Measurements from ENCODE around the gene LAMA3.
A peak's percentile ranks its signal among the peaks of the same experiment; 100 is the strongest.

Gene LAMA3

DNA sequence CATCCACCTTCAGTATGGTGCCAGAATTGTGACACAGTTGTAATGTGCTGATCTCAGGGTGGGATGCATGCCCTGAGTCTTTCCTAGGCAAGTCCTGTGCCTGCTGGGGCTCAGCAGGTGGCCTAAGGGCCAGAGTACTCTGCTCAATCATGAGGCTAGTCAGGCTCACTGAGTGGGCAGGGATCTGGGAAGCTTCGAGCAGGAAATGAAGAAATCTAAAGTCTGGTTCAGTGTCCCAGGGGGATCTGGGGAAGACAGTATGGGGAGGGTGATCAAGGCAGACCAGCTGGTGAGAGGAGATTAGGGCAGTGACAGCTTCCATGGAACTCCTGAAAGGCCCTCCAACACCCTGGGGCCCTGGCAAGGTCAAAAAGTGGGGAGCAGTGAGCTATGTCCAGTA is 17.7 kb upstream of the LAMA3 start:
- no peak for DNase-seq

DNA sequence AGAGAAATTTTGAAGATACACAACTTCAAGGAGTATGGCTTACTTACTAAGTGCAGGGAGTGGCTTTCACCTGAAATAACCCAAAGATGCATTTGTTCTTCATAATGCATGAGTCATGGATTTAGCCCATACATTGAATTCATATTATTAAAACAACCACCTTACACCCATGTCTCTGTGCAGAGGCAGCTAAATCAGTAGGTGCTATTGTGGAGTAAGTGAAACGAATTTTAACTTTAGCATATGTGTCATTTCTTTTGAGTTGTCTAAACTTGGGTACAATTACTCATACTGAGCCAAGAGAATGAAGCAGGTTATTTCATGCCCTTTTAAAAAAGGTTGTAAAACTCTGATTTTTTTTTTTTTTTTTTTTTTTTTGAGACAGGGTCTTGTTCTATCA is 15.5 kb upstream of the LAMA3 start:
- no peak for DNase-seq

DNA sequence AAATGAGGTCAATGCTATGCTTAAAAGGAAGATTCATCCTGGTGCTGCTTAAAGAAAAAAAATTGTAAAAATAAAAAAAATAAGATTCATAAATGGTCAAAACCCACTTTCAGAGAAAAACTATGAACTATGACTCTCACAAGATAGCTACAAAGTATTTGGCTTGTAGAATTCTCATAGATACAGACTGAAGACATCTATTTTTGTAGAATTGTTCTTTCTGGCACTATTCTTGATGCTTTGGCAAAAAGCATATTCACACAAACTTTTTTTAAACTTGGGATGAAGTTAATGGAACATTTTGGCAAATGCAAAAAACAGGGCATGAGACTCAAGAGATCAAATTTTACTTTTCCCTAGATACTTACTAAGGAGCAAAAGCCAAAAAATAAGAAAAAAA is 14.0 kb upstream of the LAMA3 start:
- DNase-seq, result no peak

DNA sequence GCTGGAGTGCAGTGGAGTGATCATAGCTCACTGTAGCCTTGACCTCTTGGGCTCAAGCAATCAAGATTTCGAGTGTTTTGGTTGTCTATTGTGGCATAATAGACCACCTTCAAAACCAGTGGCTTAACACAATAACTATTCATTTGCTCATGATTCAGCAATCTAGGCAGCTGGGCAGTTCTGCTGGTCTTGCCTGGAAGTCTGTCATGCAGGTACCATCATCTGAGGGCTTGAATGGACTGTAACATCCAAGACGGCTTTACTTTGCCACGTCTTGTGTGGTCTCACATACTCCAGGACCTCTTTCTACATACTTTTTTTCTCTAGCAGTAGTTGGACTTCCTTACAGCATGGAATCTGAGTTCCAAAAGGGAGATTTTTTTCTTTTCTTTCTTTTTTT is 13.4 kb upstream of the LAMA3 start:
- no peak for DNase-seq

DNA sequence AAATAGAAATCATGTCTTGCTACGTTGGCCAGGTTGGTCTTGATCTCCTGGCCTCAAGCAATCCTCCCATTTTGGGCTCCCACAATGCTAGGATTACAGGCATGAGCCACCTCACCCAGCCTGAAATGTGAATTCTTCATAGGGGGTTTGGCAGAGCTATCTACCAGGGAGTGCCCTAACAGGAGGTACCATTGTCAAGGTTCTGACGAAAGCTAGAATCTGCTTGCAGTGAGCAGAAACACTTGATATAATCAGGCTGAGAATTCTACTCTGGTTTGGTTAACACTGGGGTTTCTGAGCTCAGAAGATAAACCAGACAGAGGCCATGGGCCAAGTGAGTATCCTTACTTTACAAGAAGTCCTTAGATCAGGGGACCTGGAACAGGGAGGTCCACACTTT is 7.2 kb upstream of the LAMA3 start:
- no peak for DNase-seq

DNA sequence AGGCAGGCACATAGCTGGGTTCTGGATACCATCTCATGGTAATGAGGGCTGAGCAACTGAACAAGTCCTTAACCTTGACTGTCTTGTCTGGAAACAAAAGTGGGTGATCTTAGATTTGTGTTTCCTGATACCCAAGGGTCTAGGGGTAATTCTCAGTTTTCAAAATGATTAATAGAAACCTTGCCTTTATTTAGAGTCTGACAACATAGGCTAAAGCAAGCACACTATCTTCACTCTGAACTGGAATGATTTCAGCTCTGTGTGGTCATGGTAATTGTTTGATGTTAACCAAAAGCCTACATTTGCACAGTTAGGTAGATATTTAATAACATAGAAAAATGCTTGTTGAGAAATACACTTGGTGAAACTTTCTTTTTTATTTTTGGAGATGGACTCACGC is 6.8 kb upstream of the LAMA3 start:
- DNase-seq, result no peak

DNA sequence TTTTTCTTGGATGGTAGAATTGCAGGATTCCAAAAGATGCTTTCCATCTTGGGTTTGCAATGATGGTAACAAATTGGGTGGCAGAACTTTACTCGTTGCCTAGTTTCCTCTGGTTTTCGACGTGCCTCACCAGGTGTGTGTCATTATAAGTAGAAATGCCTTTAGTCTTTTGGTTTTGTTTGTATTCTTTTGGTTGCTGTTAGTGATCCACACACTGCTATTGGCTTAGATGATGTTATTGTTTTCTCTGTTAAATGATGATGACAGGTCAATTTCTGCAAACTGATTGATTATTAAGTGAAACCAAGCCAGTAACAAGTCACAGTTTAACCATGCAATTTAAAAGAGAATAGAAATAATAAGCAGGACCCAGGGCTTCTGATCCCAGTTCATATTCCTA is 6.1 kb upstream of the LAMA3 start:
- DNase-seq, result no peak

DNA sequence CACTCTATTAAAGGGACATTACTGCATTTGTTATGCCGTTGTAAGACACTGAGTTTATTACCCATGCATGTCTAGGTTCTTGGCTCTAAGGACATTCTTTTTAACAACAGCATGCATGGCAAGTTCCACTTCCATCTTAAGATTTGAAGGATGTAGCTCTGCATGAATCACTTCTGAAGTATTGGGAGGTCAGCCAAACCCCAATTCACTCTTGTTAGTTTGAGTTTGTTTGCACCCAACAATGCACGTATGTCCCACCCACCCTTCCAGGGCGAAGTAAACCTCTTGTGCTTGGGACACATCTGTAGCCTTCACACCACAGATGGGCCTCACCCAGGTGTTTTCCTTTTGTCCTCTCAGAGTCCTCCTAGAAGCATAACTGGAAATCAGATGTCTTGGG is 5.6 kb upstream of the LAMA3 start:
- DNase-seq, result no peak

DNA sequence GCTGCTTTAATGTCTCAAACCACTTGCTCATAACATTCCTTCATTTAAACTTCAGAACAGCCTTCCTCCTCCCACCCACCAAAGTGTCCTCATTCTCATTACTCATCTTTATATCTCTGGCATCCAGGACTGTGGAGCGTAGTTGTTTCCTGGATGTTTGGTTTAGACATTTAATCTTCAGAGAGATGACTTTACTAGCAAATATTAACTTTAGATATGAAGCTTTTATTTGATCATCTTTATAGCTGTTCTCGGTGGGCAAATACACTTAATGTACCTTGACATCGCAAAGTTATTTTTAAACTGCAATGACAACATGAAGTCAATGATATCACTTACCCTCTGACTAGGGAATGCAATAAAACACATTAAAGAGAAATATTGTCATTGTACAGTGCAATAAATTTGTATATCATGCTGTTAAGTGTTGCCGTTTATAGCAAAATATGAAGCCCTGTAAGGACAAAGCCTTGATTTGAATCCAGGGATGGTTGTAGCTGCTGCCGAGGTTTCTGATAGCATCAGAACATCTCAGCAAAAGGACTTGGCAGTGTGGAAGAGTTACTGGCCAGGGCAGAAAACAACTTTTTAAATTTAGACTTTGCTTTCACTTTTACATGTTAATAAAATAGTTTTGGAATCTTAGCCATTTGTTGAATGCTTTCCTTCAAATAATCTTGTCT is 4.6 kb upstream of the LAMA3 start:
- DNase-seq, result no peak

DNA sequence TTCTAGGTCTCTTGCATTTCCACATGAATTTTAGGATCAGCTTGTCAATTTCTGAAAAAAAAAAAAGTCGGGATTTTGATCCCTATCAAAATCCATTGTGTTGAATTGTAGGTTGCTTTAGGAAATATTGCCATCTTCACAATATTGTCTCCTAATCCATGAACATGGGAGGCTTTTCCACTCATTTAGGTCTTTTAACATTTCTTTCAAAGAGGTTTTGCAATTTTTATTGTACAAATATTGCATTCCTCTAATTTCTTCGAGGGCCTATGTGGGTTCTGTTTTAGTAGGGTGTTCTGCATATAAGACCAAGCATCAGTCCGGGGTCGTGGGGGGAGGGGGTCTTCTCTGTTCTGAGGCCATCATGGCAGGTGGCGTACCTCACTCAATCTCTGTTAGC is 725 bp upstream of the LAMA3 start:
- DNase-seq, result no peak

DNA sequence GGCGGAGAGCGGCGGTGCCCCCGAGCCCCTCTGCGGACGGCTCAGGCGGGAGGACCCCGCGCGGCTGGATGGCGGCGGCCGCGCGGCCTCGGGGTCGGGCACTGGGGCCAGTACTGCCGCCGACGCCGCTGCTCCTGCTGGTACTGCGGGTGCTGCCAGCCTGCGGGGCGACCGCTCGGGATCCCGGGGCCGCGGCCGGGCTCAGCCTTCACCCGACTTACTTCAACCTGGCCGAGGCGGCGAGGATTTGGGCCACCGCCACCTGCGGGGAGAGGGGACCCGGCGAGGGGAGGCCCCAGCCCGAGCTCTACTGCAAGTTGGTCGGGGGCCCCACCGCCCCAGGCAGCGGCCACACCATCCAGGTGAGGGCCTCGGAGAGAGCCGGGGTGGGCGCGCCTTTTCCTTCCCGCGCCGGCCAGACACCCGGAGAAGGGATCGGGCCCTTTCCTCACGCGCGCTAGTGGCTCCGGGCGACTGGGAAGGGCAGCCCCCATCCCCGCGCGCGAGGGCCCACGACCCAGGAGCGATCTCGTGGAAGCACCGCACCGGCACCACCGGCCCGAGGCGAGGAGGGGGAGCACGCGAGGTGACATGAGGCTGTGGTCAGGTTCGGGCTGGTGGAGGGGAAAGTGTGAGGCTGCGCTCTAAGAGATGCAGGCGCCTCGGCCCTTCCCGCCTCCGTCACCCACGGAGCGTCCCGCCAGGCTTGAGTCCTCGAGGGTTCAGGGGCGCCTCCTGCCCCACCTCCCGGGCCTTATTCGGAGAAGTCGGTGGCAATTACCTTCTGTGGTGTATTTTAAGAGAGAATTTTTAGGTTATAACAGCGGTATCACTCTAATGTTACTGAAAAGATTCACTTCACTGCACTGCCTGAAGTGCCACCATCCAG is 607 bp downstream of the LAMA3 start:
- peak; percentile 10 for DNase-seq

DNA sequence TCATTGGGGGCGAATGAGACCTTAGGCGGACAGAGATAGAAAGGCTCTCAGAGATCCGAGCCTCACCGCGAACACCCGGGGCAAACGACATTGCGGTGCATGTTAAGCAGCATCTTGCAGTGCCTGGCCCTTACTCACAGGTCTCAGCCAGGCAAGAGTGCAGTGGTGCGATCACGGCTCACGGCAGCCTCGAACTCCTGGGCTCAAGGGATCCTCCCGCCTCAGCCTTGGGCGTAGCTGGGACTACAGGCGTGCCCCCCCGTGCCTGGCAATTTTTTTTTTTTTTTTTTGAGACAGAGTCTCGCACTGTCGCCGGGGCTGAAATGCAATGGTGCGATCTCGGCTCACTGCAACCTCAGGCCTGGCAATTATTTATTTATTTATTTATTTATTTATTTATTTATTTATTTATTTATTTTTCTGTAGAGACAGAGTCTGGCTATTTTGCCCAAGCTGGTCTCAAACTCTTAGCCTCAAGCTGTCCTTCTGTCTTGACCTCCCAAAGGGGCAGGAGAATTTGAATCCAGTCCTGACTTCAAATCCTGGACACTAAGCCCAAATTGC is 1.3 kb downstream of the LAMA3 start:
- DNase-seq, result no peak

DNA sequence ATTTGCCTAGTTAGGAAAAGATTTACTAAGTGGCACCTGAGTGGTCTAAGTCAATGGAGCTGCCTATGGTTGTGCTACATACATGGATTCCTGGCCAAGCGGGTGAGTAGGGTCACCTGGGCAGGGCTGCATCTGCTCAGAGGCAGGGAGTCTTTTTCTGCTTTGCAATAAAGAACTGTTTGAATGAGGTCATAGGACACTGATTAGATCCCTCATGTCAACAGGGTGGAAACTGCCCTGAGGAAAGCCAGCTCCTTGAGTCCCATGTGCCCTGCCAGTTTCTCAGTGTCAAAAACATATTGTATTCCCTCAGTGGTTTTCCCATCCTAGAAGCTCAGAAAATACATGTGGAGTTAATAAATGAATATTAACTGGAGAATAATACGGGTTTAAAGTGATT is 4.6 kb downstream of the LAMA3 start:
- DNase-seq, result no peak

DNA sequence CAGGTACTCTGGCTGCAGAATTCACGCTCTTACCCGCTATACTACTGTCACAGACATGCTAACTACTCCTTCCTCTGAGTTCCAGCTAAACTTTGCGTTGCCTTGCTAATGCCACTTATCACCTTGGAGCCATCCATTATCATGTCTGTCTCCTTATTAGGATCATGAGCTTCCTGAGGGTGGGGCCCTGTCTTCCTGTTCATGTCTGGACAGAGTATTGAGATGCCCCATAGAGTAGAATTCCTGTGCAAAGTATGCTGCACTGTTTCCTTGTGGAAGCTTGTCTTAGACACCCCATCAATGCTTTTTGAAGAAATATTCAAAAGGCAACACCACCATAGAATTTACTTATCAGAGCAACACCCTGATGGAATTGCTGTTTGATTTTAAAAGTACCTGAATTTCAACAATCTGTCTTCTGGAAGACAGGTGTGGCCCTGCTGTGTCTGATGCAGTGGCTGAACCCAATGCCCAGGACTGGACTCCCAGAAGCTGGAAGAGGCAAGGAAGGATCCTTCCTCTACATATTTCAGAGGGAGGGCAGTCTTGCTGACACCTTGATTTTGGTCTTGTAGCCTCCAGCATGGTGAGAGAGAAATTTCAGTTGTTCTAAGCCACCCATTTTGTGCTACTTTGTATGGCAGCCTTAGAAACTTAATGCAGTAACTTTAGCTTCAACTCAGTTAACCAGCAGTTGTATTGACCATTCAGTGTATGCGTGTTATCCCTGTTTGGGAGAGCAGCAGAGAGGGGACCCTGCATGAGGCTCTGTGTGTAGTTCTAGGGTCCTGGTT is 5.6 kb downstream of the LAMA3 start:
- DNase-seq, result no peak

DNA sequence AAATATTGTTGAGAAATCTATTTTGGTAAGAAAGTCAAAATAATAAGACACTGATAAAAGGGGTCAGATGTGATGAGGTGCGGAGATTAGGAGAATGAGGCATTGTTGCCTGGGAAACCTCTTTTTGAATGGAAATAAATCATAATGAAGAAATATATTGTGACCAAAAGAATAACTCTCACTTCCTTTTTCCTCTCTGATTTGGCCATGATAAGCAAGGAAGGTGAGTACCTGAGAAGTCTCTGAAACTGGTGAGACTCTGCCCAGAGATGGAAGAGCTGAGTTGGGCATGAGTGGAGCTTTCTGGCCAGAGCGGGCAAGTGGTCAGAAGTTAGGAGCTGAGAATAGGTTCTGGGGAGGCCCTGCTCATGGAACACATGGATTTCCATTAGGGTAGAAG is 11.8 kb downstream of the LAMA3 start:
- DNase-seq, result no peak

DNA sequence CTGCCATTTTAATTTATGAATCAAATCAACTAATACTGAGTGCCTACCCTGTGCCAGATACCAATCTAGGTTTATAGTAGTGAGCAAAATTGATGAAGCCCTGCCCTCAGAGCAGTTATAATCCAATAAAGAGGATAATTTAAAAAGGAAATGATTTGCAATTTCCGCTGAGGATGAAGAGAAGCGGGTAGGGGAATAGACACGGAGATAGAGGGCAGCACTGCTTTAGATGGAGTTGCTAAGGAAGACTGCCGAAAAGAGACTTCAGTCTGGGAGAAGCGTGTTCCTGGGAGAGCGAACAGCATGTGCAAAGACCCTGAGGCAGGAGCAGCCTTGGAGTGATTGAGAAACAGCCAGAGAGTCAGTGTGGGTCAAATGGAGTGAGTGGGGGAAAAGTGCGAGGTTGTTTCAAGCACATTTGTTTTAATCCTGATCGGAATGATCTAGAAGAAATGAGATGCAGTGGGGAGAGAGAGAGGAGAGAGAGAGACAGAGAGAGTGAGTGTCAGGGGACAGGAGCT is 12.4 kb downstream of the LAMA3 start:
- no peak for DNase-seq

DNA sequence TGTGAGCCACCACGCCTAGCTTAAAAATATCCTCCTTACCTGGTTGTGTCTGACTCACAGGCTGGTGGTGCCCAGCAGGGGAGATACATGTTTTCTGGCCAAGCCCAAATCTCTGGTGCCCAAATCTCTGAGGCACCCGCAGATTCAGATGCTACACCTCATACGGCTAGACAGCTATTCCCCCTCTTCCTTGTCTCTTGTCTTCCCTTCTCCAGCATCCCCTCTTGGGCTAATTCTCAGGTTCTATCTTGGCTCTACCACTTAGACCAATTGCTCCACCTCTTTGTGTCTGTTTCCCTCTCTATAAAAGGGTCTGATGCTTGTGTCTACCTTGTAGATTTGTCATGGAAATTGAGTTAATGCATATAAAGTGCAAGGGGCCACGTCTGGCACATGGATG is 13.4 kb downstream of the LAMA3 start:
- no peak for DNase-seq

DNA sequence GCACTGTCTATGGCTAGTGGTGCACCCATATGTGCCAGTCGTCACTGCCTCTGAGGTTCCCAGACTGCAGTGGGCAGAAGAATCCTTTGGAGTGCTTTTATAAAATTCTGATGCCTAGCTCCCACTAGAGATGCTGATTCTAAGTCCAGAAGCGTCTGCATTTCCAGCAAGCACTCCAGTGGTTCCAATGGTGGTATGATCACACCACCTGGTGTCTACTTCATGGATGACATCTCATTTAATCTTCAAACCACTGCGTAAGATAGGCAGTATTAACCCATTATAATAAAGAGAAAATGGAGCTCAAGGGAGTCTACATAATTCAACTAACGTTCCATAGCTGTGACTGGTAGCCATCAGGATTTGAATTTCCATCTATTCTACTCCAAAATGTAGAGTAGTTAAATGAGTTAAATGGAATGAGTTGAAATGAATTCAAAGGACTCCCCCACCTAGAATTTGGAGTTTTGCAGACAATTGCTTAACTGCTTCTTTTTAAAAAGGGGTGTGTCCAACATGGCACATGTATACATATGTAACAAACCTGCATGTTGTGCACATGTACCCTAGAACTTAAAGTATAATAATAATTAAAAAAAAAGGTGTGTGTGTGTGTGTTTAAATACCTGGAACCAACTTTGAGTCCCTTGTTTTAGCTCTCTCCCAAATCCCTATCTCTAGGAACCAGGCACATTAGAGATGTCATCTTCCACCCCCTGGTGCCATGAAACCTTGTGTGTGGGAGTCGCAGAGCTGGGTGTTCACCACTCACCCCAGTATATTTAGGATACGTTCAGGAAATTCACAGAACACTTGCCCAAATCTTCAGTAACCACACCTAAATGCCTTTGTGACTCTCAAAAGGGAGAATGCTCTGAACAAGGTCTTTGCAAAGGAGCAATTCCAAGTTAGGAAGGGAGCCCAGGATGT is 14.1 kb downstream of the LAMA3 start:
- DNase-seq, result no peak

DNA sequence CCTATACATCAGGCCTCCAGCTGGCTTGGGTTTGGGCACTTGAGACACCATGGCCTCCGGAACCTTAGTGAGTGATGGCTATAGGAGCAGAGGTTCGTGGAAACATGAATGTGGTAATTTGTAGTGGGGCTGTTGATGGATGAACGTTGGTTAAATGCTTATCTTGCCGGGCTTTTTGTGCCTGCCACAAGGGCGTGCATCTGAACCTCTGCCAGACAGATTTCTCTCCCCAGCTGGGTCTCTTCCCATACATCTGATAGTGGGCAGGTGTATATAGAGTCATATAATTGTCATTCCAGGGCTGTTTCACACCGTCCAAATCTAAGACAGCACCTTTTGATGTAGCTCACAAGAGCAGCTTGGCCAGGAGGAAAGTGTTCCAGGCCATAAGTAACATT is 14.7 kb downstream of the LAMA3 start:
- no peak for DNase-seq

DNA sequence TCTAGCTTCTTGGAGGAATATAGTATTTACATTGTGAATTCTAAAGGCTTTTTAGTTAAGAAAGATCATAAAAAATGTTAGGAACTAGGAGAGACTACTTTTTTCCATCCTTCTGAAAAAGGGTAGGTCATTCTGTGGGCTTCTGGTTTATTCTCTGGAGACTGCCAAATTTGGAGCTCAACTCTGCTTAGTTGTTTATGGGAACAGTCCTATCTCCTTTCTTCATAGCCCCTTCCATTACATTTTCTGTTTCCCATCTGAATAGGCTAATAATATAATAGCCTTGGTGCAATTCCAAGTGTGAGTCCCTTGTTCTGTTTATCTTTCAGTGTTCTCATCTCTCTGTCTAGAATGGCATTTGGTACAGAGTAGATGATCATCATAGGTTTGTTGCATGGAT is 15.6 kb downstream of the LAMA3 start:
- DNase-seq, result no peak

DNA sequence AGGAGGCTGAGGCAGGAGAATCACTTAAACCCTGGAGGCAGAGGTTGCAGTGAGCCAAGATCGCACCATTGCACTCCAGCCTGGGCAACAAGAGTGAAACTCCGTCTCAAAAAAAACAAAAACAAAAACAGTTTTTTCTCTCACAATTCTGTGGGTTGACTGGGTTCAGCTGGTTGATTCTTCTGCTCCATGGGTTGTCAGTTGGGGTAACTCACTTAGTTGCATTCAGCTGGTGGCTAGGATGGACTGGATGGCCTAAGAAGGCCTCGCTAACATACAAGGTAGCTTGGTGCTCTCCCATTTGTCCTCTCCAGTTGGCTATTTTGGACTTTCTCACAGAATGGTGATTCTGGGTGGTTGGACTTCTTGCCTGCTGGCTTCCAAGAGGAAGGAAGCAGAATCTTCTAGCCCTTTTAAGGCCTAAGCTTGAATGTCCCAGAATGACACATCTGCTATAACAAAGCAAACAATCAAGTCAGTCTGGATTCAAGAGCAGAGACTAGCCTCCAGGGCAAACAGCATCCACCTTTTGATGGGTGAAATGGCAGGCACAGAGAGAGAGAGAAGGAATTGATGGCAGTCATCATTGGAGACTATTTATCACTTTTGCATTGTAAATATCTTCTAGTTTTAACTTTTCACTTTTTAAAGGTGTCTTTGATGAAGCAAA is 17.9 kb downstream of the LAMA3 start:
- no peak for DNase-seq
